Raji (cell line): ENCODE results near the gene NAP1L1.

ENCODE experiments used
- POLR2A ChIP-seq: IDR thresholded peaks from 2 replicates; pipeline ENCODE4 v1.6.1; 2011; ENCODE audit warnings: low read depth, low read length, control low read depth; ENCODE audit not compliant: insufficient read depth

Gene NAP1L1

GRCh38 chr12:76101739-76102385, 17.4 kb upstream of the NAP1L1 start:
- TF ChIP-seq POLR2A = no peak

GRCh38 chr12:76096079-76096646, 11.7 kb upstream of the NAP1L1 start:
- TF ChIP-seq POLR2A = no peak

- no peak for TF ChIP-seq POLR2A
These were observed 10.3 kb upstream of the NAP1L1 start for GRCh38 chr12:76094754-76095153.

GRCh38 chr12:76091246-76091754, 6.8 kb upstream of the NAP1L1 start:
- TF ChIP-seq POLR2A = no peak

GRCh38 chr12:76085520-76085868, 1.0 kb upstream of the NAP1L1 start:
- no peak for TF ChIP-seq POLR2A

GRCh38 chr12:76084863-76085519, 506 bp upstream of the NAP1L1 start:
- TF ChIP-seq POLR2A = peak; percentile 10; the same call in 1 of the 2 replicates

GRCh38 chr12:76083246-76083903, 1.1 kb downstream of the NAP1L1 start:
- no peak for TF ChIP-seq POLR2A

GRCh38 chr12:76081909-76082308, 2.6 kb downstream of the NAP1L1 start:
- TF ChIP-seq POLR2A = no peak

GRCh38 chr12:76080729-76081415, 3.6 kb downstream of the NAP1L1 start:
- no peak for TF ChIP-seq POLR2A

GRCh38 chr12:76080017-76080728, 4.3 kb downstream of the NAP1L1 start:
- TF ChIP-seq POLR2A = no peak

- no peak for TF ChIP-seq POLR2A
These were observed 5.7 kb downstream of the NAP1L1 start for GRCh38 chr12:76078748-76079147.

GRCh38 chr12:76075448-76075847, 9.0 kb downstream of the NAP1L1 start:
- TF ChIP-seq POLR2A = no peak

- no peak for TF ChIP-seq POLR2A
These were observed 9.7 kb downstream of the NAP1L1 start for GRCh38 chr12:76074701-76075336.

GRCh38 chr12:76073561-76073960, 10.9 kb downstream of the NAP1L1 start:
- no peak for TF ChIP-seq POLR2A
